OCI-LY7 (cell line): ENCODE results near the gene TRIM40.

ENCODE experiments used
- CTCF ChIP-seq: fragments of 200-600 bp; sonication (generic); conservative IDR thresholded peaks from 2 replicates; pipeline ENCODE4 v1.5.1; 2014; ENCODE audit warnings: mild to moderate bottlenecking, antibody characterized with exemption, low read length, moderate library complexity, mixed read lengths
- EZH2phosphoT487 ChIP-seq: fragments of 200-600 bp; sonication (generic); IDR thresholded peaks from 2 replicates; pipeline ENCODE4 v1.6.1; 2018; ENCODE audit warnings: low read depth, borderline replicate concordance, mild to moderate bottlenecking, mixed run types, antibody characterized with exemption, low read length, moderate library complexity, mixed read lengths

- TF ChIP-seq CTCF (no peak), EZH2phosphoT487 (no peak)
Observed at GRCh38 chr6:30103872-30104179, 32.1 kb upstream of the TRIM40 start.
